B cell (primary cell): Measurements from ENCODE around the gene ABCC9. TPM values are rescaled to one million over a fixed set of nuclear protein-coding genes. Genes with fewer than 3 reads are reported as not detected.

Experiments used
- ATAC-seq: fragments of 200-7000 bp; cut with Tn5 transposase; one replicate; pipeline ENCODE4 v1.10.0; 2021; ENCODE audit warnings: low read depth, mild to moderate bottlenecking, moderate number of reproducible peaks, moderate library complexity
- CTCF ChIA-PET: fragments of 350-600 bp; sonication (Branson Sonifier 250); formaldehyde crosslinking; loops from one replicate; lab custom pipeline; 2021; ENCODE audit warnings: antibody characterized with exemption, inconsistent platforms; lab: Charles Lee
- POLR2A ChIA-PET: fragments of 350-600 bp; sonication (Branson Sonifier 250); formaldehyde crosslinking; loops from one replicate; lab custom pipeline; 2021; ENCODE audit warnings: antibody characterized with exemption; lab: Charles Lee
- DNase-seq: peaks from one replicate; pipeline ENCODE4 v3.0.0; 2013
- H2AFZ ChIP-seq: 2 replicates; pipeline ENCODE4 v1.6.1; 2012; ENCODE audit warnings: mild to moderate bottlenecking, low read depth, low read length; ENCODE audit not compliant: insufficient read depth, poor library complexity, severe bottlenecking
- H3K27ac ChIP-seq, 2 donors: 1 replicate in 1 of 2; 2 replicates in 1 of 2; pipeline ENCODE4 v1.5.1; 2012 to 2013; ENCODE audit warnings: low read length in 2 of 2, mild to moderate bottlenecking in 2 of 2, moderate library complexity in 1 of 2
- H3K27me3 ChIP-seq, 4 experiments: fragments of 200-600 bp in 1 of 4; sonication (generic) in 1 of 4; replicated peaks in 1 of 4; 1 replicate in 2 of 4; 2 replicates in 2 of 4; pipeline versions ENCODE4 v1.6.1 to v1.7.0; 2013 to 2016; ENCODE audit warnings: low read length in 3 of 4, mild to moderate bottlenecking in 2 of 4, mixed read lengths in 1 of 4, moderate library complexity in 1 of 4; ENCODE audit not compliant: insufficient read depth in 4 of 4, control insufficient read depth in 3 of 4; ENCODE audit errors: control extremely low read depth in 1 of 4
- H3K36me3 ChIP-seq, 2 experiments: replicated peaks in 1 of 2; 1 replicate in 1 of 2; 2 replicates in 1 of 2; pipeline versions ENCODE4 v1.6.1 to v1.7.1; 2013; ENCODE audit warnings: low read length in 1 of 2; ENCODE audit not compliant: insufficient read depth in 2 of 2, control insufficient read depth in 1 of 2; ENCODE audit errors: control extremely low read depth in 1 of 2, extremely low read depth in 1 of 2
- H3K4me1 ChIP-seq, 2 donors: fragments of 200-600 bp in 1 of 2; sonication (generic) in 1 of 2; 1 replicate in 1 of 2; 2 replicates in 1 of 2; pipeline versions ENCODE4 v1.5.1 to v1.6.1; 2013 to 2017; ENCODE audit warnings: low read length in 2 of 2; ENCODE audit not compliant: control insufficient read depth in 2 of 2, insufficient read depth in 2 of 2
- H3K4me2 ChIP-seq: replicated peaks from 2 replicates; pipeline ENCODE3; 2012; ENCODE audit warnings: mild to moderate bottlenecking, low read depth, low read length; ENCODE audit not compliant: poor library complexity, severe bottlenecking
- H3K4me3 ChIP-seq, 5 experiments: fragments of 200-600 bp in 1 of 5; sonication (generic) in 1 of 5; 1 replicate in 3 of 5; 2 replicates in 2 of 5; pipeline versions ENCODE4 v1.5.1 to v1.7.0; 2011 to 2016; ENCODE audit warnings: low read length in 4 of 5, mild to moderate bottlenecking in 4 of 5, low read depth in 2 of 5, control low read depth in 1 of 5, moderate library complexity in 1 of 5; ENCODE audit not compliant: insufficient read depth in 1 of 5; ENCODE audit errors: control extremely low read depth in 1 of 5, extremely low read depth in 1 of 5
- H3K79me2 ChIP-seq: fragments of 200-600 bp; sonication (generic); one replicate; pipeline ENCODE4 v1.6.0; 2016; ENCODE audit warnings: low read length; ENCODE audit not compliant: control insufficient read depth, insufficient read depth
- H3K9ac ChIP-seq: fragments of 200-600 bp; sonication (generic); 2 replicates; pipeline ENCODE4 v1.6.1; 2017; ENCODE audit warnings: mild to moderate bottlenecking, low read length, moderate library complexity
- H3K9me3 ChIP-seq, 3 donors: one replicate each; pipeline versions ENCODE4 v1.6.1 to v1.7.1; 2013; ENCODE audit warnings: low read length in 2 of 3; ENCODE audit not compliant: control insufficient read depth in 2 of 3, insufficient read depth in 1 of 3; ENCODE audit errors: control extremely low read depth in 1 of 3
- H4K20me1 ChIP-seq: 2 replicates; pipeline ENCODE4 v1.6.0; 2012; ENCODE audit warnings: mild to moderate bottlenecking, low read length; ENCODE audit not compliant: insufficient read depth, control insufficient read depth, poor library complexity, severe bottlenecking
- H3K27ac Mint-ChIP-seq: one replicate; pipeline ENCODE4 v1.8.0; 2021; ENCODE audit warnings: mixed read lengths
- H3K27me3 Mint-ChIP-seq: one replicate; pipeline ENCODE4 v1.8.0; 2021; ENCODE audit warnings: mixed read lengths
- H3K4me1 Mint-ChIP-seq: one replicate; pipeline ENCODE4 v1.8.0; 2021; ENCODE audit warnings: mixed read lengths
- H3K4me3 Mint-ChIP-seq: one replicate; pipeline ENCODE4 v1.8.0; 2021; ENCODE audit warnings: mixed read lengths
- H3K9me3 Mint-ChIP-seq: one replicate; pipeline ENCODE4 v1.8.0; 2022; ENCODE audit warnings: mixed read lengths; ENCODE audit not compliant: insufficient read depth
- EZH2 ChIP-seq: IDR thresholded peaks from 2 replicates; pipeline ENCODE4 v1.6.1; 2012; ENCODE audit warnings: borderline replicate concordance, low read depth, mild to moderate bottlenecking, moderate library complexity, low read length; ENCODE audit not compliant: insufficient read depth, poor library complexity, severe bottlenecking
- WGBS: methylation state at CpG from one replicate; pipeline ENCODE4 v1.1.5; 2013; ENCODE audit warnings: missing lambda C conversion rate; ENCODE audit not compliant: insufficient coverage; 5-methylcytosine and 5-hydroxymethylcytosine counted together
- intact Hi-C: fragments of 100-400 bp; cut with micrococcal nuclease; formaldehyde crosslinking; loops from one replicate; pipeline ENCODE4 v1.10.0; 2022
- polyA plus RNA-seq: library from polyadenylated mRNA; depleted of rRNA; stranded (reverse); fragments of >200 nt; gene quantifications from 2 replicates; pipeline ENCODE4 v1.2.3, GENCODE V29; 2012
- total RNA-seq, 2 donors: library from RNA; stranded (reverse); fragments of 120-200 nt in 1 of 2; gene quantifications; 1 replicate in 1 of 2; 2 replicates in 1 of 2; pipeline versions ENCODE4 v1.2.3 to v1.2.4, GENCODE V29; 2013 to 2022
- TF ChIP-seq, protein P1 (sequence below): fragments of 200-600 bp; IDR thresholded peaks from one replicate; pipeline ENCODE4 v1.8.0; 2022; ENCODE audit warnings: antibody characterized with exemption, mild to moderate bottlenecking

ABCC9 gene
- total and polyA plus RNA-seq, 2 donors (not counting 1 experiment from before 2014, with no cell fraction given), result not detected

DNA sequence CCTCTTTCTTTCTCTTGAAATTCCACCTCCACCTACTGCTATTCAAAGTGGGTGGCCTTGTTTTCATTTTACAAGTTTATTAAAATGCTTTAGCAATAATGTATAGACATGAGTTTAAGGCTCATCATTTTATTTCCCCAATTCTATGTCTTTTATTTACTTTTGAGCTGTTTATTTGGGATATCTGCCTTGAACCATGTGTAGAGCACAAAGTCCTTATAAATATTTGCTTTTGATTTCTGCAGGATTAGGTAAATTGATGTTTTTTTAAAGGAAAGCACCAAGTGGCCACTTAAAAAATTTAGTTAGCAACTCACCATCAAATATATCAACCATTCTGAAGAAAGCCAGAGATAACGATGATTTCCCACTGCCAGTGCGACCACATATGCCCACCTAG lies 126.9 kb downstream of the ABCC9 start:
- TF ChIP-seq EZH2, result no peak
- TF ChIP-seq, protein P1, sequence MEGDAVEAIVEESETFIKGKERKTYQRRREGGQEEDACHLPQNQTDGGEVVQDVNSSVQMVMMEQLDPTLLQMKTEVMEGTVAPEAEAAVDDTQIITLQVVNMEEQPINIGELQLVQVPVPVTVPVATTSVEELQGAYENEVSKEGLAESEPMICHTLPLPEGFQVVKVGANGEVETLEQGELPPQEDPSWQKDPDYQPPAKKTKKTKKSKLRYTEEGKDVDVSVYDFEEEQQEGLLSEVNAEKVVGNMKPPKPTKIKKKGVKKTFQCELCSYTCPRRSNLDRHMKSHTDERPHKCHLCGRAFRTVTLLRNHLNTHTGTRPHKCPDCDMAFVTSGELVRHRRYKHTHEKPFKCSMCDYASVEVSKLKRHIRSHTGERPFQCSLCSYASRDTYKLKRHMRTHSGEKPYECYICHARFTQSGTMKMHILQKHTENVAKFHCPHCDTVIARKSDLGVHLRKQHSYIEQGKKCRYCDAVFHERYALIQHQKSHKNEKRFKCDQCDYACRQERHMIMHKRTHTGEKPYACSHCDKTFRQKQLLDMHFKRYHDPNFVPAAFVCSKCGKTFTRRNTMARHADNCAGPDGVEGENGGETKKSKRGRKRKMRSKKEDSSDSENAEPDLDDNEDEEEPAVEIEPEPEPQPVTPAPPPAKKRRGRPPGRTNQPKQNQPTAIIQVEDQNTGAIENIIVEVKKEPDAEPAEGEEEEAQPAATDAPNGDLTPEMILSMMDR, result no peak
- no peak overlapping the region for H3K4me2 ChIP-seq
- no peaks in the 10 kb centered on the region for H3K4me1 Mint-ChIP-seq
- H4K20me1 ChIP-seq, result no peaks in the 10 kb centered on the region
- H3K9me3 ChIP-seq, result peaks cover 0 to 1% (median 0%) of the 10 kb centered on the region in 3 donors
- H3K27me3 Mint-ChIP-seq, result no peaks in the 10 kb centered on the region
- intact Hi-C loops, result no loop called here
- H3K27ac ChIP-seq, result no peak overlapping the region
- no peak overlapping the region for H3K4me3 ChIP-seq
- no peaks in the 10 kb centered on the region for H3K4me1 ChIP-seq
- H3K9ac ChIP-seq, result no peak overlapping the region
- H3K27me3 ChIP-seq, result no peaks in the 10 kb centered on the region
- ChIA-PET CTCF (interaction anchor here (0.6 kb wide), 1 partner anchor 1829 kb away, joined by 4 read pairs; no protein-coding TSS in a partner anchor), POLR2A (no interaction called here)
- H3K9me3 Mint-ChIP-seq, result peaks cover 3% of the 10 kb centered on the region
- no peaks in the 10 kb centered on the region for H3K79me2 ChIP-seq
- DNase-seq, result no peak
- no peak overlapping the region for H3K27ac Mint-ChIP-seq
- H3K36me3 ChIP-seq, result no peaks in the 10 kb centered on the region
- H3K4me3 Mint-ChIP-seq, result no peak overlapping the region
- WGBS, result no CpG with 5 or more reads among the region's 2 CpGs
- no peak overlapping the region for H2AFZ ChIP-seq
- no peak for ATAC-seq

DNA sequence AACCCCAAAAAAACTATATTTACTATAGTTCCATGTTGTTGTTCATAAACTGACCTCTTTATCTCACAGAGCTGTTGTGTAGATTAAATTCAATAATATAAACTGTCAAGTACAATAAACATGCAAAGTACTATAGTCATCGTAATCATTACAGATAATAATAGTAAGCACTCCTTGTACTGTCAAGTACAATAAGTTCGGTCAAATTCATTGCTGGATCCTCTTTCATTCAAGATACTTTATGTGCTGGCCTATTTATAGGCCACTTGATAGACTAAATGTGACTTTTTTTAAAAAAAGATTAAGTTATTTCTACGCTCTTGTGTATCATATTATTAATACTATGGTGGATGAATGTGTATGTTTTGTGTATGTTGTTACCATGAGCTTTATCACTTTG lies 127.5 kb downstream of the ABCC9 start:
- no peak for DNase-seq
- H4K20me1 ChIP-seq, result no peaks in the 10 kb centered on the region
- H3K79me2 ChIP-seq, result no peaks in the 10 kb centered on the region
- peaks cover 3% of the 10 kb centered on the region for H3K9me3 Mint-ChIP-seq
- no peak for ATAC-seq
- no peaks in the 10 kb centered on the region for H3K4me1 ChIP-seq
- intact Hi-C loops, result no loop called here
- H3K9me3 ChIP-seq, result peaks cover 0 to 2% (median 0%) of the 10 kb centered on the region in 3 donors
- no peak overlapping the region for H3K27ac ChIP-seq
- H3K27me3 Mint-ChIP-seq, result no peaks in the 10 kb centered on the region
- no peaks in the 10 kb centered on the region for H3K27me3 ChIP-seq
- H3K4me3 Mint-ChIP-seq, result no peak overlapping the region
- no peaks in the 10 kb centered on the region for H3K4me1 Mint-ChIP-seq
- no peak overlapping the region for H3K27ac Mint-ChIP-seq
- H3K4me2 ChIP-seq, result no peak overlapping the region
- no peak overlapping the region for H3K4me3 ChIP-seq
- ChIA-PET CTCF (no interaction called here), POLR2A (no interaction called here)
- H2AFZ ChIP-seq, result no peak overlapping the region
- WGBS, result no CpG with 5 or more reads among the region's 3 CpGs
- TF ChIP-seq EZH2, result no peak
- TF ChIP-seq, protein P1, result no peak
- no peaks in the 10 kb centered on the region for H3K36me3 ChIP-seq
- no peak overlapping the region for H3K9ac ChIP-seq
